Measurements from ENCODE around the gene PCDH7.

The PCDH7 gene

DNA sequence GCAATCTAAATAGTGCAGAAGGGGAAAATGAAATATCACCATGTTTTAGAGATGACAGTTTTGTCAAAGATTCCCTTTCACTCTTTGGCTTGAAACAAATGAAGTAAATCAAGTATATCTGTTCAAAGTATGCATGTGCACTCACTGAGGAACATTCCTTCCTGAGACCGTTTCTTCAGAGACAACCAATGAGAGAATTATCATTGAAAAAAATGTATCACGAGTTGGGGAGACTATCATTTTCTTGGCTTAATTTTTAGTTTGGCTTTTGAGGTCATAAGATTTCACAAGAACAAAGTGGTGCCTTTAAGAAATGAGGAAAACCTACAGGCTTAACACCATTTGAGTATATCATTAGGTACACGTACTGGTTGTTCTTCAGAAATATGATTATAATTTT is 56.3 kb downstream of the PCDH7 start:
- Histone ChIP-seq H3K27ac (ENCODE audit: low read depth, low read length) (no peak overlapping the region), H3K36me3 (ENCODE audit: control insufficient read depth in 1 of 2, insufficient read depth in 2 of 2, low read length in 2 of 2) (no peaks in the 10 kb centered on the region)

DNA sequence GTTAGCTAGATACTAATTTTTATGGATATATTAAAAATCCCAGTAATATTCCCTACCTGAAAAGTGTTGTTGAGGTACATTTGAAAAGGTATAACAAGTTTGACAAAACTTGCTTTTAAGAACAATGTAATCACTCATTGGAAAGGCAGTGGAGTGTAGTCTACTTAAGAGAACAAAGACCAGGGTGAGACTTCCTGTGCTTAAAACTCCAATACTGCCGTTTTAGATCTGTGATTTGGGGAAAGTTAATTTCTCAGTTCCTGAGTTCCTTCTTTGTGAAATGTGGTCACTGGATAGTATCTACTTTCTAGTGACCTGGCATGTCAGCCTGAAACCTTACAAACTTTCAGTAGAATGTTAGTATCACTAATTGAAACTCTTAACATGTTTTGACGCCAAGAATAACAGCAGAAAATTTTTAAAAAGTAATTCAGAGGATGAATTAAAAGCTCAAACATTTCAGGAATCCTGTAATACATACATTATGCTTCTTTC is 56.8 kb downstream of the PCDH7 start:
- Histone ChIP-seq H3K36me3 (ENCODE audit: control insufficient read depth in 1 of 2, insufficient read depth in 2 of 2, low read length in 2 of 2) (no peaks in the 10 kb centered on the region), H3K9me3 (ENCODE audit: control insufficient read depth in 1 of 2, low read length in 2 of 2) (no peaks in the 10 kb centered on the region), H3K27me3 (ENCODE audit: control insufficient read depth in 1 of 2, insufficient read depth in 2 of 2, low read length in 2 of 2) (no peaks in the 10 kb centered on the region), H3K27ac (ENCODE audit: low read depth, low read length) (no peak overlapping the region), H3K9ac (ENCODE audit: low read depth in 1 of 2, low read length in 2 of 2) (no peak overlapping the region), H3K4me1 (ENCODE audit: control insufficient read depth in 1 of 2, insufficient read depth in 2 of 2, low read length in 2 of 2) (no peaks in the 10 kb centered on the region), H3K4me3 (ENCODE audit: low read depth in 1 of 2, low read length in 2 of 2) (no peak overlapping the region)

More for the DNA sequence above, 56.3 kb downstream of the PCDH7 start:
- Histone ChIP-seq H3K9ac (ENCODE audit: low read depth in 1 of 2, low read length in 2 of 2) (no peak overlapping the region), H3K4me1 (ENCODE audit: control insufficient read depth in 1 of 2, insufficient read depth in 2 of 2, low read length in 2 of 2) (no peaks in the 10 kb centered on the region), H3K9me3 (ENCODE audit: control insufficient read depth in 1 of 2, low read length in 2 of 2) (no peaks in the 10 kb centered on the region), H3K4me3 (ENCODE audit: low read depth in 1 of 2, low read length in 2 of 2) (no peak overlapping the region), H3K27me3 (ENCODE audit: control insufficient read depth in 1 of 2, insufficient read depth in 2 of 2, low read length in 2 of 2) (no peaks in the 10 kb centered on the region)

Measured in duodenal mucosa (tissue), 2 donors.